Esophagus muscularis mucosa (tissue), 3 donors: ENCODE results near the gene TSPOAP1.

Experiments used
- EP300 ChIP-seq: sonication (generic); formaldehyde crosslinking; IDR thresholded peaks from one replicate; pipeline ENCODE4 v1.6.1; 2017; ENCODE audit warnings: antibody characterized with exemption
- POLR2A ChIP-seq: fragments of 450-650 bp; IDR thresholded peaks from one replicate; pipeline ENCODE4 v1.6.1; 2017; ENCODE audit warnings: antibody characterized with exemption, moderate library complexity, mild to moderate bottlenecking, low read depth
- POLR2AphosphoS5 ChIP-seq, 2 donors: sonication (generic); formaldehyde crosslinking; IDR thresholded peaks; one replicate each; pipeline ENCODE4 v1.6.1; 2017; ENCODE audit warnings: antibody characterized with exemption in 2 of 2

DNA sequence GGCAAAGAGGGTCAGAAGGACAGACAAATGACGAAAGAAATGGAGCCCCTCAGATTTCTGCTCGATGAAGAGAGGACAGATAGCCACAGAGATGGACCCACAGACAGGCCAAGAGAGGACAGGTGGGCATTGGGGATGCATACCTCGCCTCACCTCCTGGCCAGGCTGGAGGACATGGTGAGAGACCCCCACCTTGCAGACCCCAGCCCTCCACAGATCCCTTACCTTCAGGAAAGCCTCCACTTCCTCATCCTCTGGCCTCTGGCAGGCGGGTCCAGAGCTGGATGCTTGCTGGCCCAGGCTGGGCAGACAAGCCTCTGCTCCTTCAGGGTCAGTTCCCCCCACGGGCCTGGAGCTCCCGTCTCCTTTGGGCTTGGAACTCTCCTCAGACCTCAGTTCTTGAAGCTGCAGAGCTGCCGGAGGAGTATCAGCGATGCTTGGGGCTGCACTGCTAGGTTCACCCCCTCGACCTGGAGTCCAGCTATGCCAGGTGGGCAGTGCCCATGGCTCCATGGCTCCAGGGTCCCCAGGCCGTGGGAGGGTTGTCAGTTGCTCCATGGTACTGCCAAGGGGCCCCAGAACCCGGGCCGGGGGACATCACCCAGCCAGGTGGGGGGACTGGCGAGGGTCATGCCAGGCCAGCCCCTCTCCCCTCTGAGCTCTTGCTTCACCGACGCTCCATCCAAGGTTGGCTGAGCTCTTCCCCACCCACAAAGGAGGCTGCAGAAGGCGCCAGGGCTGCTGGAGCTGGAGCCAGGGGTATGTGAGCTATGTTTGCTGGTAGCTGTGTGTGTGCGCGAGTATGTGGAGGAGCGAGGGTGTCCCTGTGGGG is 1.0 kb downstream of the TSPOAP1 start:
- no peak for TF ChIP-seq POLR2A
- TF ChIP-seq POLR2AphosphoS5 (IDR thresholded peaks at IDR 0.05): no peak
- no peak for TF ChIP-seq EP300
